ENCODE data around the gene HIRA. TPM values are rescaled to one million over a fixed set of nuclear protein-coding genes. Genes with fewer than 3 reads are reported as not detected.

Gene HIRA
- total RNA-seq, 1 experiment from 2014 or later: 50.6 TPM

DNA sequence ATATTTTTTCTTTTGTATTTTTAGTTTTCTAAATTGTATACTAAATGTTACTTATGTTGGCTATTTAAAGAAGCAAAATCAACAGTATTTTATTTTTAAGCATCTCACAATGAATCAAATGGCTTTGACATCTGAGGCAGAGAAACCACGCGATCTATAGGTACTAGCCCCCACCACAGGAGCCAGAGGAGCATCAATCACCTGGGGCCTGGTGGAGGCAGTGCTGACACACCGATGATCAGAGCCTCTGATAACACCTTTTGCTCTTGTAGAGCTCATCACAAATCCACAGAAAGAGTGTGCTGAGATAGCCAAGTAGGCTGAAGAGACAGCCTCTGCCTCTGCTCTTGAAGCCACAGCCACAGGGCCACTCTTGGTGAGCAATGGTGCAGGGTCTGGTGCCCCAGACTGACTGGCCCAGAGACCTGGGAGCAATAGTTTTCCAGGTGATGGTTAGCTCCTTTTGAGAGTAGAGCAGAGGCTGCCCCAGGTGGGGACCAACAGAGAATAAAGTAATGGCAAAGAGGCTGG lies 25.2 kb downstream of the HIRA start:
- Histone ChIP-seq H3K9me3 (ENCODE audit: low read depth, low read length, poor library complexity, severe bottlenecking) (no peaks in the 10 kb centered on the region), H3K4me1 (ENCODE audit: insufficient read depth, low read length, poor library complexity, severe bottlenecking) (no peaks in the 10 kb centered on the region), H3K27me3 (replicated peaks; ENCODE audit: insufficient read depth, low read depth, low read length, poor library complexity) (no peaks in the 10 kb centered on the region), H3K36me3 (ENCODE audit: insufficient read depth, low read length, poor library complexity, severe bottlenecking) (peaks cover 17% of the 10 kb centered on the region), H3K4me3 (ENCODE audit: low read depth, low read length, poor library complexity, severe bottlenecking) (no peak overlapping the region), H3K27ac (ENCODE audit: low read depth, low read length, poor library complexity, severe bottlenecking) (no peak overlapping the region)
- ChIA-PET POLR2A (ENCODE audit: low non-redundant PET) (no interaction called here), CTCF (no interaction called here)
- DNase-seq (ENCODE audit: low spot score): no peak
- BruUV-seq (replicated peaks): no TSS peak
- intact Hi-C loops (cut with micrococcal nuclease; ENCODE audit: unreplicated experiment): no loop called here
- TF ChIP-seq EZH2 (IDR thresholded peaks at IDR 0.05; ENCODE audit: borderline replicate concordance, low read depth, low read length, poor library complexity, severe bottlenecking): no peak
- TF ChIP-seq, protein P1, sequence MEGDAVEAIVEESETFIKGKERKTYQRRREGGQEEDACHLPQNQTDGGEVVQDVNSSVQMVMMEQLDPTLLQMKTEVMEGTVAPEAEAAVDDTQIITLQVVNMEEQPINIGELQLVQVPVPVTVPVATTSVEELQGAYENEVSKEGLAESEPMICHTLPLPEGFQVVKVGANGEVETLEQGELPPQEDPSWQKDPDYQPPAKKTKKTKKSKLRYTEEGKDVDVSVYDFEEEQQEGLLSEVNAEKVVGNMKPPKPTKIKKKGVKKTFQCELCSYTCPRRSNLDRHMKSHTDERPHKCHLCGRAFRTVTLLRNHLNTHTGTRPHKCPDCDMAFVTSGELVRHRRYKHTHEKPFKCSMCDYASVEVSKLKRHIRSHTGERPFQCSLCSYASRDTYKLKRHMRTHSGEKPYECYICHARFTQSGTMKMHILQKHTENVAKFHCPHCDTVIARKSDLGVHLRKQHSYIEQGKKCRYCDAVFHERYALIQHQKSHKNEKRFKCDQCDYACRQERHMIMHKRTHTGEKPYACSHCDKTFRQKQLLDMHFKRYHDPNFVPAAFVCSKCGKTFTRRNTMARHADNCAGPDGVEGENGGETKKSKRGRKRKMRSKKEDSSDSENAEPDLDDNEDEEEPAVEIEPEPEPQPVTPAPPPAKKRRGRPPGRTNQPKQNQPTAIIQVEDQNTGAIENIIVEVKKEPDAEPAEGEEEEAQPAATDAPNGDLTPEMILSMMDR (conservative IDR thresholded peaks at IDR 0.05; ENCODE audit: low read depth, low read length): no peak

DNA sequence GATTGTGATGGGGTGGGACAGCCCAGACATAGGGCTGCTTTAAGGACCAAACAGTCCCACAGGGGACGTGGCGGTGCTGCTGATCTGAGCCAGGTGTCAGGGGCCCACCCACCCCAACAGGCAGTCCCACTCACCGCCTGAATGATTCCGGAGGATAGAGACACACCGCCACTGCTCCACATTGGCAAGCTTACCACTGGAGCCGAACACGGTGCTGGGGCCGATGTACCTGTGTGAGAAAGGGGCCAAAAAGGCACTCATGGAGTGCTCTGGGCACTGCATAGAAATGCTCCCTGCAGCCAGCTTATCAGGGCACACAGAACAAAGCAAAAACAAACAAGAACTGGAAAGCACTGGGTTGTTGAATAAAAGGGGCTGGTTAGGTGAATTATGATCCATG lies 25.9 kb downstream of the HIRA start:
- Histone ChIP-seq H3K27ac (ENCODE audit: low read depth, low read length, poor library complexity, severe bottlenecking) (no peak overlapping the region), H3K9me3 (ENCODE audit: low read depth, low read length, poor library complexity, severe bottlenecking) (no peaks in the 10 kb centered on the region), H3K4me3 (ENCODE audit: low read depth, low read length, poor library complexity, severe bottlenecking) (no peak overlapping the region), H3K4me1 (ENCODE audit: insufficient read depth, low read length, poor library complexity, severe bottlenecking) (no peaks in the 10 kb centered on the region), H3K36me3 (ENCODE audit: insufficient read depth, low read length, poor library complexity, severe bottlenecking) (peaks cover 20% of the 10 kb centered on the region), H3K27me3 (replicated peaks; ENCODE audit: insufficient read depth, low read depth, low read length, poor library complexity) (no peaks in the 10 kb centered on the region)
- BruUV-seq (replicated peaks): no TSS peak
- no peak for DNase-seq (ENCODE audit: low spot score)
- ChIA-PET CTCF (no interaction called here), POLR2A (ENCODE audit: low non-redundant PET) (no interaction called here)
- intact Hi-C loops (cut with micrococcal nuclease; ENCODE audit: unreplicated experiment): no loop called here
- TF ChIP-seq EZH2 (IDR thresholded peaks at IDR 0.05; ENCODE audit: borderline replicate concordance, low read depth, low read length, poor library complexity, severe bottlenecking): no peak
- TF ChIP-seq, protein P1 (conservative IDR thresholded peaks at IDR 0.05; ENCODE audit: low read depth, low read length): no peak

DNA sequence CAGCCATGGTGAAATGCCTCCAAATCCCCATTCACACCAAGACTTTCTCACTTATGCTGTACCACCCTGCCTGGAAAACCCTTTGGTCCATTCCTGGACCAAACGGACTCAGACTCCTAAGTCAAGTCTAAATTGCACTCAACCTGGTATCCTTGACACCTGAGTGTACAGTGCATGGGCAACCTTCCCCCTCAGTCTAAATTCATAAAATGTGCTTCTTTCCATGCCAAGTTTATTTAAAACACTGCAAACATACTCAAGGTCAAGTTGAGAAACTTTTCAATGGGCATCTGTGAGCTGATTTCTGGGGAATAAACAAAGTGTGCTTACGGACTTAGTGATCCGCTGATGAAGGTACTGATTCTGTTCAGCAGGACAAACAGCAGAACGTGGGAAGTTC lies 26.4 kb downstream of the HIRA start:
- CTCF ChIA-PET: no interaction called here
- BruUV-seq (replicated peaks): no TSS peak

More for the DNA sequence above, 26.4 kb downstream of the HIRA start:
- DNase-seq (ENCODE audit: low spot score): no peak
- TF ChIP-seq, protein P1 (conservative IDR thresholded peaks at IDR 0.05; ENCODE audit: low read depth, low read length): no peak
- no peak for TF ChIP-seq EZH2 (IDR thresholded peaks at IDR 0.05; ENCODE audit: borderline replicate concordance, low read depth, low read length, poor library complexity, severe bottlenecking)
- Histone ChIP-seq H3K27me3 (replicated peaks; ENCODE audit: insufficient read depth, low read depth, low read length, poor library complexity) (no peaks in the 10 kb centered on the region), H3K36me3 (ENCODE audit: insufficient read depth, low read length, poor library complexity, severe bottlenecking) (peaks cover 26% of the 10 kb centered on the region), H3K4me3 (ENCODE audit: low read depth, low read length, poor library complexity, severe bottlenecking) (no peak overlapping the region), H3K9me3 (ENCODE audit: low read depth, low read length, poor library complexity, severe bottlenecking) (no peaks in the 10 kb centered on the region), H3K27ac (ENCODE audit: low read depth, low read length, poor library complexity, severe bottlenecking) (no peak overlapping the region), H3K4me1 (ENCODE audit: insufficient read depth, low read length, poor library complexity, severe bottlenecking) (no peaks in the 10 kb centered on the region)
- intact Hi-C loops (cut with micrococcal nuclease; ENCODE audit: unreplicated experiment): no loop called here
- POLR2A ChIA-PET (ENCODE audit: low non-redundant PET): no interaction called here
